ENCODE results near the gene SMYD1.
"Not testable (repeated sequence)": the region's sequence is repeated elsewhere in the genome, so short reads cannot be mapped to it uniquely, and the experiment has no call there.

Gene SMYD1

DNA sequence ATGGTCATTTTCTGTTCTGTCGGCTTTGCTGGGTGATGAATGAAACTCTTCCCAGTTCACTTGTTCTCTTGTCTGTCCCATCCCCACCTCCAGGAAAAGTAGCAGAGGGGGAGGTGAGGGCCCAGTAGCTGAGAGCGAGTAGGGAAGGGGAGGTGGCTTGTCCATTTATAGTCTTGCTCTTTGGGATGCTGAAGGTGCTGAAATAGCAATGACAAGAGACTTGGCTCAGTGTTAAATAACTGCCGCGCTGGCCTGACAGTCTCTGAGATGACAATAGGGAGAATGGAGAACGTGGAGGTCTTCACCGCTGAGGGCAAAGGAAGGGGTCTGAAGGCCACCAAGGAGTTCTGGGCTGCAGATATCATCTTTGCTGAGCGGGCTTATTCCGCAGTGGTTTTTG is at the start of gene SMYD1:
Gene SMYD1 (plus strand): TSS at position 228 of the 400 bp plus-strand sequence. CDS start 40 bp downstream, at position 268.
- ATAC-seq, result no peak
- no peak for DNase-seq

DNA sequence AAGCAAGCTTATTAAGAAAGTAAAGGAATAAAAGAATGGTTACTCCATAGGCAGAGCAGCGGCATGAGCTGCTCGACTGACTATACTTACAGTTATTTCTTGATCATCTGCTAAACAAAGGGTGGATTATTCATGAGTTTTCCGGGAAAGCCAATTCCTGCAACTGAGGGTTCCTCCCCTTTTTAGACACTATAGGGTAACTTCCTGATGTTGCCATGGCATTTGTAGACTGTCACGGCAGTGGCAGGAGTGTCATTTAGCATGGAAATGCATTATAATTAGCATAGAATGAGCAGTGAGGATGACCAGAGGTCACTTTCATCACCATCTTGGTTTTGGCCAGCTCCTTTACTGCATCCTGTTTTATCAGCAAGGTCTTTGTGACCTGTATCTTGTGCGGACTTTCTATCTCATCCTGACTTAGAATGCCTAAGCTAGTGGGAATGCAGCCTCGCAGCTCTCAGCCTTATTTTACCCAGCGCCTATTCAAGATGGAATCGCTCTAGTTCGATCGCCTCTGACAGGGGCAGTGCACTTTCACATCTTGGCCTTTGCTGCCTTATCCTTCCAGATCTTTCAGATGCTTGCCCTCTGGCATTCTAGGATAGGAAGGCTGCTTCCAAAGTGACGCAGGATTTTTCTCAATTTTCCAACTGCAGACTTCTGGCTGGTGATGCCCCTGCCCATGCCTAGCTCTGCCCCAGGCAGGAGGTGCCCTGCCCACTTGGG is 49.4 kb upstream of the SMYD1 start:
- ATAC-seq, DNase-seq: not testable (repeated sequence)

DNA sequence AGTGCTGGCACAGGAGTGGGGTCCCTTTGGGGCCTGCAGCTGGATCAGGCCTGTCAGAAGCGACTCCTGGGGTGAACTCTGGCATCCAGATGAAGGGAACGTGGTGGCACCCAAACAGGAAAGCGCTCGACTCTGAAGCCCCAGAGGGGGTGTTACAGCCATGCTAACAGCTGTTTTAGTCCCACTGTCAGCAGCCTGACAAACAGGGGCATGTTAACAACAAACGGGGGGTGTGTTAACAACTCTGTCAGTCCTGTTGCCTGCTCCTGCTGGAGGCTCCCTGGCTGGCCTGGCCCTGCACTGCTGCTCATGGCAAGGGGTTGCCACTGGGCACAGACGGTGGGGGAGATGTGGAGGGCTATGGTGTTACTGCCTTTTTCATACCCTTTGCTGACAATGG is 48.7 kb upstream of the SMYD1 start:
- ATAC-seq (no peak), DNase-seq (no peak)

DNA sequence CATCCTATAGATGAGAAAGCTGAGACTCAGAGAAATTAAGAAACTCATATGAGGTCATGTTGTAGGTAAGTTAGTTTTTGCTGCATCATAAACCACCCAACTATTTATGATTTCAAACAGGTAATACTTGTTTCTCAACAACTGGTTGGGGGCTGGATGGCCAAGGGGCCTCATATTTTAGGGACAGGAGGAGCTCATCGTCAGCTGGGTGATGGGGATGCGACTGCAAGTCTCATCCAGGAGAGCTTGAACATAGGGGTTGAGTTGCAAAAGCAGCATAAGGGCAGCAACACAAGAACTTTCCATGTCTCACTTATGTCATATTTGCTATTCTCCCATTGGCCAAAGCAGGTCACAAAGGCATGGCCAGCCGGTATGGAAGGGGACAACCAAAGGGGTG is 47.6 kb upstream of the SMYD1 start:
- DNase-seq, result no peak
- no peak for ATAC-seq

DNA sequence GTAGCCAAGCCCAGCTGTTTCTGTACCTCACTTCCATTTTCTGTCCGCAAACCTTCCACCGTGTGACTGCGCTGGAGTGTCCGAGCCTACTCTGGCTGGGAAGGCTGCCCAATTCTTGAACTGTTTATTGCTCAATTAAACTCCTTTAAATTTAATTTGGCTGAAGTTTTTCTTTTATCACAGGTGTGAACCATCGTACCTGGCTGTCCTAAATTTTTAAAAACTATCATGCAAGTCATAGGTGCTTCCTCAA is 45.0 kb upstream of the SMYD1 start:
- DNase-seq, result no peak
- ATAC-seq, result no peak

DNA sequence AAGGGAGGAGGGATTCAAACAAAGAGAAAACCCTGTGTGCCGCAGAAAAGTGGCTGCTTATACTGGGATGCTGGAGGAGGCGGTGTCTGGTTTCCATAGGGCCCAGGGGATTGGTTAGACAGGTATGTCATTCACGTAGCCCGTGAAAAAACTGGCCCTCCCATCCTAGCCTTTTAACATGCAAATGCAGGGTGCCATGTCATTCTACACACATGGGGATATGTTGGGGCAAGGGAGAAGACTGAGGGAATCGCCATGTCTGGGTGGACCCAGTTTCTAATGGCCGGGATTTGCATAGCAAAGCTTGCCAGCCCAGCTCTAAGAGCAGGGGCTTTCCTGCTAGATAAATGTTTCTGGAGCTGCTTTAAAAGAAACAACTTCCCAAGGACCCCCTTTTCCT is 43.1 kb upstream of the SMYD1 start:
- ATAC-seq (no peak), DNase-seq (no peak)

DNA sequence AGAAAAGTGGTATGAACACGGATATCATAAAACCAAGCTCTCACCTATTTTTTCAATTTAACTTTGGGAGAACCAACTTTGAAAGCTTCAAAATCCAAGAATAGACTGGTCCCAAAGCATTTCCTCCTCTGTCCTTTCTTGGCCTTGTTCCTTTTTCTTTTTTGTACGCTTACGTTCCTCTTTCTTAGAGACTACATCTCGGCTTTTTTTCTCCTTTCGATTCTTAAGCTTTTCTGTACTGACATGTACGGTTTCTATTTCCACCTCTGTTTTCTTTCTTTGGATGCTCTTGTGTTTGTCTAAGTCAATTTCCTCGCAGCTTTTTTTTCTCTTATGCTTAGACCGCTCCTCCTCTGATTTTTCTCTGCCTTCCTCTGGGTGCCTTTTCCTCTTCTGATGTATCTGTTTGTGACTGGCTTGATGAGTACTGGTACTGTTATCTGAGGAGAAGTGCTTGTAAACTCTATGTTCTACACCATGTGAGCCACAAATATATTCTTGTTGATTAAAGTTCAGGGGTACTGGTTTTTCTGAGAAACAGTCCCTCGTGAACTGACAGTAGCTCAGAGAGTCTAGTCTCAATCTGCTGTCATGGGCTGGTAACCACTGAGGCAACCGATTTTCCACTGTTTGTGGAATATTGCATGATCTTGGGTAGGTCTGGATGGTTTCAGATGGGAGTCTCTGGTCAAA is 39.8 kb upstream of the SMYD1 start:
- ATAC-seq (peak; percentile 93), DNase-seq (no peak)

DNA sequence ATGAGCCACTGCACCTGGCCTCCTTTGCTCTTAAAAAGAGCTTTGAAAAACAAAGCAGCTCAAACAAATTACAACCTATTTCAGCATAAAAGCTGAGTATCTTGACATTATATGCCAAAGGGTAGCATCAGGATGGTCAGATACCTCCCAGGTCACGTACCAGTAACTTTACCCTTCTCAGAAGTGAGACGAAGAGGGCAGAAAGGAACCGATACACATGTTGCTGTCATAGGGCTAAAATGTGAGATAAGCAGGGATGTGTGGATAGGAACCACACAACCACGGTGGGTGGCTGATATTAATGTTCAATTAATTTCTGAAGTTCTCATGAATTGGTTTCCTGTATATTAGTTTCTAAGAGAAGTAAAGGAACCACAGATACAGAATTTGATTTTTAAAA is 38.7 kb upstream of the SMYD1 start:
- ATAC-seq (no peak), DNase-seq (no peak)

DNA sequence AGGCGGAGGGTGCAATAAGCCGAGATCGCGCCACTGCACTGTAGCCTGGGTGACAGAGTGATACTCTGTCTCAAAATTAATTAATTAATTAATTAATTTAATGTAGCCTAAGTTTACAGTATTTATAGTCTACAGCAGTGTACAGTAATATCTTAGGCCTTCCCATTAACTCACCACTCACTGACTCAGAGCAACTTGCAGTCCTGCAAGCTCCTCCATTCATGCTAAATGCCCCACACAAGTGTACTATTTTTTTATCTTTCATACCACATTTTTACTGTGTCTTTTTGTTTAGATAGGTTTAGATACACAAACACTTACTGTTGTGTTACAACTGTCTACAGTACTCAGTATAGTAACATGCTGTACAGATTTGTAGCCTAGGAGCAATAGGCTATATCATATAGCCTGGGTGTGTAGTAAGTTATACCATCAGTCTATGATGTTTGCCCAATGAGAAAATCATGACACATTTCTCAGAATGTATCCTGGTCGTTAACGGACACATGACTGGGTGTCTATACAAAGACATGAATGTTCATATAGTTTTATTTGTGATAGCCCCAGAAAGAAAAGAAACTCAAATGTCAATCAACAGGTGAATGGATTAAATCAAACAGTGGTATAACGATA is 35.4 kb upstream of the SMYD1 start:
- ATAC-seq, result no peak

DNA sequence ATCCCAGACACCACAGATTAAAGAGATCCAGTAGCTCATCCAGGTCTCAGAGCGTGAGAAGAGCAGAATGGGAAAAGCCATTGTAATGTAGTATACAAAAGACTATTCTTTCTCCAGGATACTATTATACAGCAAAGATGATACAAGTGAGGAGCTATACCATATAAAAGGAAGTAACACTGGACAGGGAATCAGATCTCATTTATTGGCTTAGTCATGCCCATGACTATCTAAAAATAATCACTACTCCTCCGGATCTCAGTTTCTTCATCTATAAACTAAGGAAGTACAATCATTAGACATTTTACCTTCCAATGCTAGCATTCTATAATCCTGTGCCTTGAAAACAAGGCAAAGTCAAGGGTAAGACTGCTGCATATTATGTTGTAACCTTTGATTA is 31.4 kb upstream of the SMYD1 start:
- ATAC-seq, result no peak
- no peak for DNase-seq

More for the DNA sequence above, 35.4 kb upstream of the SMYD1 start:
- DNase-seq, result no peak

DNA sequence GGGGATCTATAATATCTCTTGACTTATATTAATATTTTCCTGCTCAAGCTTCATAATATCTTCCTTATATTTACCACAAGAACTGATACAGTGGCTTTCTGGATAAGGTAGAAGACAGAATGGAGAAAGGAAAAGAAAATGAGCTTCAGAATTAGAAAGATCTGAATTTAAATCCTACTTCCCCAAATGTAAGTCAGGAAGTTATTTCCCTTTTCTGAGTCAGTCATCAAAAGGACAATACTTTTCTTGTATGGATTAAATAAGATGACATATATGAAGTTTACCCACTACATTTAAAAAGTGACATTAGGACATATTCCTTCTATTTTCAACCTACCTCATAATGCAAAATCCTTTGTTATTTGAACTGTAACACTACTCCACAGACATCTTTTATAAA is 31.0 kb upstream of the SMYD1 start:
- DNase-seq (no peak), ATAC-seq (no peak)

DNA sequence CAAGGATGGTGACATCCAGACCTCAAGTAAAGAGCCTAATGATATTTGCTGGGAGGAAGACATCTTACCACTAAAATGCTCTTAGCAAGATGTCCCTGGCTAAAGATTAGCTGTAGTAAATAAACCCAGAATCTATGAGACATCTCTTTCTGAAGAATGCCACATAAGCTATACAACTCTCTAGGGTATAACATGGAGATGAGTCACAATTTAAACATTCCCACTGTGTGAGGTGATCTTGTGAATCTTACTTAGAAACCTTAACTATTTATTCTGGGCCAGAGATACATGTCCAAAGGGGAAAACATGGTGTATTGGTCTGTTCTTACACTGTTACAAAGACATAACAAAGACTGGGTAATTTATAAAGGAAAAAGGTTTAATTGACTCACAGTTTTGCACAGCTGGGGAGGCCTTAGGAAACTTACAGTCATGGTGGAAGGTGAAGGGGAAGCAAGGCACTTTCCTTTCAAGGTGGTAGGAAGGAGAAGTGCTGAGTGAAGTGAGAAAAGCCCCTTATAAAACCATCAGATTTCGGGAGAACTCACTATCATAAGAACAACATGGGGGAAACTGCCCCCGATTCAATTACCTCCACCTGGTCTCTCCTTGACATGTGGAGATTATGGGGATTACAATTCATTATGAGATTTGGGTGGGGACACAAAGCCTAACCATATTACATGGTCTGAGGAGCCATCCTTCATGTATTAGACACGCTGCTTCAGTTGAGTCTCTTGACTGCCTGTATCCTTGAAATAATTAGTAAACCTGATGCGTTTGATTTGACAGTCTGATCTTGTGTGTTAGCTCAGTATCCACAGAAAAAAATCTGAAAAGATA is 29.1 kb upstream of the SMYD1 start:
- ATAC-seq (peak; percentile 95), DNase-seq (no peak)

DNA sequence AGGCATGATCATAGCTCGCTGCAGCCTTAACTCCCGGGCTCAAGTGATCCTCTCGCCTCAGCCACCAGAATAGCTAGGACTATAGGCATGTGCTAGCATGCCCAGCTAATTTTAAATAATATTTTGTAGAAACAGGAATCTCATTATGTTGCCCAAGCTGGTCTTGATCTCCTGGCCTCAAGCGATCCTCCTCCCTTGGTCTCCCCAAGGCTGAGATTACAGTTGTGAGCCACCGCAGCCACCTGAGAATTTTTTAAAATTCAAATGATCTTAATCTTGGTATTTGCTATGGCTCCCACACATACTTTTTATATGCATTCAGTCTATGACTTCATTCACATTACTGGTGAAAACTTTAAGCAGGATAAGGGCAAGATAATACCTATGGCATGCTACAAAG is 25.1 kb upstream of the SMYD1 start:
- ATAC-seq, result no peak

DNA sequence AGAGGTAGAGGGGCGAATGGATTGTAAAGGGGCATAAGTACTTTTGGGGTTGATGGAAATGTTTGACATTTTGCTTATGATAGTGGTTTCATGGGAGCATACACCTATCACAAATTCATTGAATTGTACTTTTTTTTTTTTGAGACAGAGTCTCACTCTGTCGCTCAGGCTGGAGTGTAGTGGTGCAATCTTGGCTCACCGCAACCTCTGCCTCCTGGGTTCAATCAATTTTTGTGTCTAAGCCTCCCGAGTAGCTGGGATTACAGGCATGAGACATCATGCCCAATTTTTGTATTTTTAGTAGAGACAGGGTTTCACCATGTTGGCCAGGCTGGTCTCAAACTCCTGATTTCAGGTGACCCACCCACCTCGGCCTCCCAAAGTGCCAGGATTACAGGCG is 22.1 kb upstream of the SMYD1 start:
- ATAC-seq, DNase-seq: not testable (repeated sequence)

More for the DNA sequence above, 25.1 kb upstream of the SMYD1 start:
- no peak for DNase-seq

DNA sequence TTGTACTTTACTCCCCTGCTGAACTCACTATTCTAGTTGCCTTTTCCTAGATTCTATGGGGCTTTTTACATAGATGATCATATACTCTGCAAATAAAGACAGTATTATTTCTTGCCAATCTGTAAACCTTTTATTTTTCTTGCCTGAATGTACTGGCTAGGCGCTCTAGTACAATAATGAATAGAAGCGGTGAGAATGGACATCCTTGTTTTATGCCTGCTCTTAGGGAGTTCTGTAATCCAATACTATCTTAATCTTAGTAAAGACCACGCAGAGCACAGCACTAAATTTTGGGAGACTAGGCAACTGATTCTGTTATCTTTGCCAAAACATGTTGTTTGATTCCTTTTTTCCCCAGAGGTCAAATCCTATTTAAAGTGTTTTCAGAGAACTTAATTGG is 19.1 kb upstream of the SMYD1 start:
- no peak for DNase-seq
- ATAC-seq, result no peak

DNA sequence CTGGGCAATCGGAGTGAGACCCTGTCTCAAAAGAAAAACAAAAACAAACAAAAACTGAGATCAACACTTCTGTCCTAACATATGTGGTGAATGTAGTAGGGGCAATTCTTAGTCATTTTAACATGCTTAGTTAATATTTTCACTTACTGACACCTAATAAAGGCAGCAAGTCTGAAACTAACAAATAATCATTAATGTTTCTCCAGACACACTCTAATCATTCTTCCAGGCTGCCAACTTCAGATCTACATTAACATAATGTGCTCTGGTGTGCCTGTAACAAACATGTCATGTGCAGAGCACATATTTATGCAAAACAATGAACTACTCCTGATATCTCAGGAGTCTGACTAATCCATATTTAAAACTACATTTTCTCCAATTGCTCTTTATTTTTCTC is 18.0 kb upstream of the SMYD1 start:
- DNase-seq, result no peak

DNA sequence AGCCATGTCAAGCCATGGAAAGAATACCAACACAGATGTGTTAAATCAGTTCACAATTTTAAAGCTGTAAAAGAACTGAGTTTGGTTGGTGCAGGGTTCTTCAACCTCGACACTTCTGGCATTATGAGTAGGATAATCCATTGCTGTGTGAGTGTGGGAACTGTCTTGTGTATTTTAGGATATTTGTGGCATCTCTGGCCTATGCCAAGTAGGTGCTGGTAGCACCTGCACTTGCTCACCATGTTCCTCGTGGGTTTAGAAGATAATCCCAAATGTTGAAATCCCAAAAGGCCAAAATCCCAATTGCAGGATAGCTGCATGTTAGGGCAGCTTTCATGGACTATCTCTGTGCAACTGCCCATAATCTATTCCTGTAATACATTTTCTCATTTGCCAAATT is 15.8 kb upstream of the SMYD1 start:
- ATAC-seq (no peak), DNase-seq (no peak)

More for the DNA sequence above, 18.0 kb upstream of the SMYD1 start:
- ATAC-seq, result no peak

DNA sequence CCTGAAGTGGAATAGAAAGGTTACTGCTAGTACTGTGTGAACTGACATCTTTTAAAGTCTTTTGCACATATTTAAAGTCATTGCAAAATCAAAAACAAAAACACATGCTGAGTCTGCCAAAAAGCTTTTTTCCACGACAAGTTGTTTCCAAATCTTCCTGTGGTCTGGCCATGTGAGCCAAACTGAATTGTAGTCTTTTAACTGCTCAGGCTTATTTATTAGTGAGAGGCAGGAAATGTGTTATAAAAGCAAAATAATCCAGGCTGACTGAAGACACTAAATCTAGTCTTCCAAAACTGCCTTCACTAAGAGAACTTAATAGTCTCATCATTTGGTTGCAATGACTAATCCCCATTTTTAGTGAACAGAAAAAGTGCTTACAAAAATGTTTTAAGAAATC is 14.3 kb upstream of the SMYD1 start:
- DNase-seq, result no peak
- no peak for ATAC-seq

DNA sequence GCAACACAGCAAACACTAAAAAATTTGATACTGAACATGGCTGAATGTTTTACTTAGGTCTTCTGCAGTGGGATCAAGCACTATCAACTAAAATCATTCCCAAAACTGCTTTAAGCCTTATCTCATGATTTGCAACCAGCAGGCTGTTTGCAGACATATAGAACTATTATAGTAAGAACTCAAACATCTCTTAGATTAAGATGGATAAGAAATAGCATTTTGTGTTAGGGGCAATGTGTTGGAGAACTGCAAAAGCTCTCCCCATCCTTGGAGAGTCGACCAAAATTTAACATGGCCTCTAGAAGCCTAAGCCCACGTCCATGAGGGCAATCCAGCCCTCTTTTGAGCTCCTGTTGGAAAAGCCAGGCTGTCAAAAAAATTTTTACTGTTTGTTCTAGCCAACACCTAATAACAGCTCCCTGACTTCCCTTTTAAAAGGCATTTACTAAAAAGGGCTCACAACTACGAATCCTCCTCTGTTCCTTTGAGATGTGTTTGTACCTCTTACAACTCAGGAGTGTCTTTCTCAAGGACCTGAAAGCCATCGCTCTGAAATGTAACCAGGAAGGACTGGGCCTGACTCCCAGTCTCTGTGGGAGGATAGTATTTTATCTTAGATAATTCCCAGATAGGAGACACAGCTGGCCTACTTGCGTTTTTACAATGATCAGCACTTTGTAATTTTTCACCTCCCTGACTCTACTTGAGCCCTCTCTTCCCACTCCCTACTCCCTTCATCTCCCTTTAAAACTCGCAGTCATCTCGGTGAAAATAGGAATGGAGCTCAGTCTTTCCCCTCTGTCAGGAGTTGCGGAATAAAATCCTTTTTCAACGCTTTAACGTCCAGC is 13.5 kb upstream of the SMYD1 start:
- no peak for ATAC-seq
- no peak for DNase-seq

DNA sequence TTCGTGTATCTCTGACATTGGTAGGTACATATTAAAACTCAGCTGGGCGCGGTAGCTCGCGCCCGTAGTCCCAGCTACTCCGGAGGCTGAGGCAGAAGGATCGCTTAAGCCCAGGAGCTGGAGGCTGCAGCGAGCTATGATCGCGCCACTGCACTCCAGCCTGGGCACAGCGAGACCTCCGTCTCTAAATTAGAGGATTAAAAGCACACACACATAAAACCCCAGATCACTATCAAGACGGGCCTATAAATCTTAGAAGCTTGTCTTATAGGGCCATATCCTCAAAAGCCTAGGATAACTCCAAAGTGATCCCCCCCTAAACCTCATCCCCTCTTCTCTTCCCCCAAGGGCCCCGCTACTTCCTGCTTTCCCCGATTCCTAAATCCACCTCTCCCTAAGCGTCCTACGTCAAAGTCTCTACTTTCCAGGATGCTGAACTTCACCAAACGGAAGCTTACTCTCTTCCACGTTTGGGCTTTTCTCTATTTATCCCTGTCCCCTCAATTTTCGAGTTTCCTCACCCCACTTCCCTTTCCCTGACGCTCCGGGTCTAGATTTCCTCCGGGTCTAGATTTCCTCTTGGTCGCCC is 12.7 kb upstream of the SMYD1 start:
- ATAC-seq (no peak), DNase-seq (no peak)

DNA sequence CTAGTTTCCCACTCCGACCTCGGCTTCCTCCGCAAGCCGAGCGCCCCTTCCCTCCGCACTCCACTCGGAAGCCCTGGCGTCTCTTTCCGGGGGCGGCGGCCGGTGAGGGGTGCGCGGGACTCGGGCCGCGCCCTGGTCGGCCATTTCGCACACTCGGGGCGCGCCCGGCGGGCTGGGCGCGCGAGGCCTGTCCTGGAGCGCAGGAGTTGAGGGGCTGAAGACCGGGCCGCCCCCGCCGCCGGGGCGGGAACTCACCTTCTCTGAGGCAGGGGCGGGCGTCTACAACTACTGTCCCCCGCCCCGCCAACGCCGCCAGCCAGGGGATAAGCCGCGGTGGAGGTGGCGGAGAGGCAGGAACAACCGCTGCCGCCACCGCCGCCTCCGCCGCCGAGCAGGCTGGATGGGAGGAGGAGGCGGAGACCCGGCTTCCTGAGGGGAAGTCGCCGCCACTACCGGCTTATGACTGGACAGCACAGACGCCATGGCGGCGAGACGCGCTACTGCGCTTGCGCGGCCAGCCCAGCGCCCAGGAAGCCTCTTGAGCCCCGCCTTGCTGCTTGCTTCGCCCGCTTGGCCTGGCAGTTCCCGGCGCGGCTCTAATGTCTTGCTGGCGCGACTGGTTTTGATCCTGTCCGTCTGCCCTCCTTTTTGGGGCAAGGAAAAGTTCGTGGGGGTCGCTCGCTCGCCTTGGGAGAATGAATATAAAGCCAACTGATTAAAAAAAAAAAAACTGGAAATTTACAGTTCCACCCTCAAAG is 12.1 kb upstream of the SMYD1 start, which contains the start of gene KRCC1:
Gene KRCC1 (minus strand): TSS at position 413 of the 758 bp plus-strand sequence. CDS start 27,220 bp downstream, outside the sequence.
- DNase-seq (peak; percentile 93), ATAC-seq (peak; percentile 88)
